Pulmonary artery endothelial cell (primary cell): ENCODE data around the gene HOXA7. TPM values are rescaled to one million over a fixed set of nuclear protein-coding genes. Genes with fewer than 3 reads are reported as not detected.

Experiments used
- DNase-seq: peaks from one replicate; pipeline ENCODE4 v3.0.0-alpha.2; 2011; ENCODE audit warnings: low read depth, low spot score
- total RNA-seq: library from RNA; depleted of rRNA; stranded (reverse); fragments of >200 nt; gene quantifications from 2 replicates; pipeline ENCODE4 v1.2.3, GENCODE V29; 2014

HOXA7 gene
- total RNA-seq, 1 donor from 2014 or later: 0.13 TPM

DNA sequence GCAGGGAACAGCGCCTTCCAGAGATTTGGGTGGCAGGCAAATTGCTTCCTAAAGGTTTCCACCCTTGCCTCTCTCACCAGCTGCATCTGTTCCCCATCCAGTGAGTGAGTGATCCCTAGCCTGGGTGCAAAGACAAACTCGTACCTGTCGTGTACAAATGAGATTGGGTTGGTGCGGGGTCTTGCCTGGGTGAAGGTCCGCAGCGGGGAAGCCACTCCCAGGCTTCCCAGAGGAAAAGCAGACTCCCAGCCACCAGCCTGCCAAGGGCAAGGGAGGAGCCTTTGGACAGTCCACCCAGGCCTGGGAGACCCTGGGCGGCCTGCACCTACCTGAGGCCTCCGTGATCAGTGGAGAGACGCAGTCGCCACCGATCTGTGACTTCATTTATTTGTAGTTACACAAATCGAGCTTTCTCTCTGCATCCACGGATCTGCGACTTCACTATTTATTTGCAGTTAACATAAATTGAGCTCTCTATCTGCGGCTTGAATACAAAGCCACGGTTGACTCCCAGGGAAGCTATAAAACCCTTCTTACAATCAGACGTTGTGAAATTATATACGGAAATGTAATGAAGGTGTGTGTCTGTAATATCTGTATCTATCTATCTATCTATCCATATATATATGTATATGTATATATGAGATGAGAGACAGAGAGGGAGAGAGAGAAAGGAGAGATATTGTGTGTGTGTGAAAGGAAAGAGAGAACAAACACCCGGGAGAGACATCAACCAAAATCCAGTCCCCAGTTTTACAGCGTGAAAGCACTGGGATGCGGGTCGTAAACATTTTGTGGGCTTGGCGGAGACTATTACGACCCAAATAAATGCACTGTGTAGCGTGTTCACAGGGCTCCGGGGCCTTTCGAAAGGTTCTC, 3.0 kb upstream of the HOXA7 start:
- no peak for DNase-seq

DNA sequence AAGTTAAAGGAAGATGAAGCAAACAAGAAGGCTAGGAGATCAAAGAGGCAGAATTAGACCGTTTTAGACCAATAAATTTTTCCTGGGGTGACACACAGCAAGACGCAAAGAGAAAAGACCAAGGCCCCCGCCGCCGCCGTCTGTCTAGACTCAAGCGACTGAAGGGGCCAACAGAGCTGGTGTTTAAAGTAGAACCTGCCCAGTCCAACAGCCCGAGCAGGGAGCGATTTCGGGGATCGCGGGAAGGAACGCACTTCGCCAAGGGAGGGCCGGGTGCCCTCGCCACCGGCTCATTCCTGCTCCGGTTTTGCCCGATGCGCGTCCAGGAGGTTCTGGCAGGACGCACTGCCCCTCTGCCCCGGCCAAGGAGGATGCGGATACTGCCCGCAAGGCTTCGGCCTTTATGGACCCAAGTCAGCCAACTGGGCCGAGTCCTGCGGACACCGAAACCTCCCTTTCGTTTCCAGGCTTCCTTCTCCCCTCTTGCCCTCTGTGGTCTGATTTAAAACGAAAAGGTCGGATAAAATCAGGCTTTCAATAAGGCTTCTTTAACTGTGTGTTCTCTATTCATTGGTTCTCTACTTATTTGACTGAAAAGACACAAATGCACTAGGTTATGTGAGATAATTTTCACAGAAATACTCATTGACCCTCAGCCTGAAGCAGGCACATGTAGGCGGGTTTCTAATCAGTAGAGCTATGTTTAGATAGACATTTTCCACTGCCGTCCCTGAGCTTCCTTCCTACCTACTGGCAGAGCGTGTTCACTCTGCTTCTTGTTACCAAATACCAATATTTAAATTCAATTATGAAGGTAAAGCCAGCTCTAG, 2.2 kb upstream of the HOXA7 start:
- DNase-seq: no peak

DNA sequence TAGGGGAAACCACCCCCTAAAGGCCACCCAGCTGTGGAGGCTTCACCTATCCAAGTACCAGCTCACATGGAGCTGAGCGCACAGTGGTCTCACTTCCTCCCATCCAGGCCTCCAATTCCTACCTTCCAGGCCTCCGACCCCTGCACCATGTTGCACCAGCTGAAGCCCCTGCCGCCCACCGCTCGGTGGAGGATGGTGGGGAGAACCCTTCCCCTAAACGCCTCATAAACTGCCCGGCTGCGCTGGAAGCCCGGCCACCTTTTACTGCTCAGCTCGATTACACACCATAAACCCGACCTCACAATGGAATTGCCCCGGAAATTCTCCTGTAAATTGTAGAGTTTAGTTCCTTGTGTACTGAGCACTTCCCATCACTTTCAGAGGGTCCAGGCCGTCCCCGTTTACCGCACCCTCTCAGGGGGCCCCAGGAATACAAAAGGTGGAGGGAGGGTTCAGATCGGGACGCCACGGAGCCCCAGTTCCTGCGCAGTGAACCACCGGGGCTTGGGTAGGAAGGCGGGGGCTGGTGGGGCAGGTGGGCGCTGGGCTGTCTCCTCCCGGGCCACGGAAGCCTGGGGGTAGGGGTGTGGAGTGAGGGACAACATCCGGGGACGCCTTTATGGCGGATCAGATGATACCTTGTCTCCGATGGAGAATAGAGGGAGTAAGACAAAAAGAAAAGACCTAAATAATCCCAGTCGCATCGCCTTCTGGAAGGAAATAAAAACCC, 1.4 kb upstream of the HOXA7 start:
- DNase-seq: no peak

DNA sequence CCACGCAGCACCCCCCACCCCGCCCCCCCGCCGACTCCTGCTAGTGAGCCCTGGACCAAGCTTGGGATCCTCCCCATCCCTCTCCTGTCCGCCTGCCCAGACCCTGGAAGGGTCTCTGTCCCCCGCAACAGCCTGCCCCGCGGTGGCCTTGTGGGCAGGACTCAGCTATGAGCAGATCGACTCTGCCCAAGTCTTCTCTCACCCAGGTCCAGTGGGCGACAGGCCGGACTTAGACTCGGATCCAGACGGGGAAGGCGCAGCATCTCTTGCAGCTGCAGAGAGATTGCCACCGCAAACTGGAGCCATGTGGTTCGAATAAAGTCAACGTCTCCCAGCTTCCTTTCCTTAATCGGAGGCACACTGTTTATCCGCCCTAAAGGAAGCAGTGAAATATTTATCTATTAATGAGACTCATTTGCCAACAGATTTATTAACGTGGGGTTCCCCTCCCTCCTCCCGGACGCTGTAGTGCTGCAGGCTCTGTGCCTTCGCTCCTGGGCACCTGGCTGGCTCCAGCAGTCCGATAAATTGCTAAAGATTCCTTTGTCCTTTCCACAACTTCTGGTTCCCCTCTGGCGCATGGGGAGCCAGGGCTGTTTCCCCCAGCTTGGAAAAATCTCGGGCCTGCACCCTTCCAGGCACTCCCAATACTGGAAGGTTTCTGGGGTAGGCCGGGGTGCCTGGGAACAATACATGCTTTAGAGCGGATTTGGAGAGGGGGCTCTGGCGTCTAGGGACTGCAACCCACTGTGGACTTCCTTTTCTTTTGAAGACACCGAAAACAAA, 634 bp upstream of the HOXA7 start:
- no peak for DNase-seq

DNA sequence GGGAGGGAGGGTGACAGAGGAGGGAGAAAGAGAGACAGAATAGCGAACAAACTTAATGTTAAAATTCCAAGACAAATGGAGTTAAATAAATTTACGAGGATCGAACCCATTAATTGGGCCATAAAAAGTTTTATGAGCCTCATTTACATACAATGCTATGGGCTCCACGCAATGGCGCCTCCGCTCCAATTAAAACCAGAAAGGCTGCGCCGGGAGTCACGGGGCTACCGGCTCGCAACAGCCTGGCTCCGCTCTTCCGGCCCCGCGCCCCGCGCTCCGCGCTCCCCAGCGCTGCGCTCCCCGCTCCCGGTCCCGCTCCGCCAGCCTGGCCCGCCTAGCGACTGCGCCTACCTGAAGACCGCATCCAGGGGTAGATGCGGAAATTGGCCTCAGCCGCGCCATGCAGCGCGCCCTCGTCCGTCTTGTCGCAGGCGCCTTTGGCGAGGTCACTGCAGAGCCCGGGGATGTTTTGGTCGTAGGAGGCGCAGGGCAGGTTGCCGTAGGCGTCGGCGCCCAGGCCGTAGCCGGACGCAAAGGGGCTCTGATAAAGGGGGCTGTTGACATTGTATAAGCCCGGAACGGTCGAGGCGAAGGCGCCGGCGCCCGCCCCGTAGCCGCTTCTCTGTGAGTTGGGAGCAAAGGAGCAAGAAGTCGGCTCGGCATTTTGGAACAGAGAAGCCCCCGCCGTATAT, 513 bp downstream of the HOXA7 start:
- DNase-seq: no peak

DNA sequence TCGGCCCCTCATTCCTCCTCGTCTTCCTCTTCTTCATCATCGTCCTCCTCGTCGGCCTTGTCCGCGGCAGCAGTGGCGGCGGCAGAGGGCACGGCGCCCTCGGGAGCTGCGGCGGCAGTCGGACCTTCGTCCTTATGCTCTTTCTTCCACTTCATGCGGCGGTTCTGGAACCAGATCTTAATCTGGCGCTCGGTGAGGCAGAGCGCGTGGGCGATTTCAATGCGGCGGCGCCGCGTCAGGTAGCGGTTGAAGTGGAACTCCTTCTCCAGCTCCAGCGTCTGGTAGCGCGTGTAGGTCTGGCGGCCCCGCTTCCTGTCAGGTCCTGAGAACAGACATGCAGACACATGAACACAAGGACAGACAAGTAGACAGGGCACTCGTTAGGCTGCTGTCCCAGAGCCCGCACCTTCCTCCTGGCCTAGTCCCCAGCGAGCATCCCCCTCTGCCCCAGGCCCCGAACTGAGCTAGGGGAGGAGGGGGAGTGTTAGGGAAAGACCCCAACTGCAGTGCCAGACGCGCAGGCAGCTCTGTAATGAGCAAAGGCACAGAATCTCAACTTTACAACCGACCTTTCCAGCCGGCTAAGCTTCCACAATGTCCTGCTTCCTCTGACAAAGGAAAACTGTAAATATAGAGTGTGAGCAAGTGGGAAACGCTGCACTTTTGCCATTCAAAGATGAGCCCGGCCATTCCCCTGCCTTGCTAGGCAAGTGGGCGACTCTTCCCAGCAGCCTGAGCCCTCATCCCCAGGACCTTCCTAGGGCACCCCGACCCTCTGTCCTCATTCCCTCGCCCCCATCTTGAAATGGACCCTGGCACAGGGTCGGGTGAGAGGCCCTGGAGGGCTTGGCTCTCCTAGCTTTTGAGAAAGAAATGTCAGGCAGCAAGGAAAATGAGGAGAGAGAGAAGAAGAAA, 1.3 kb downstream of the HOXA7 start:
- no peak for DNase-seq

DNA sequence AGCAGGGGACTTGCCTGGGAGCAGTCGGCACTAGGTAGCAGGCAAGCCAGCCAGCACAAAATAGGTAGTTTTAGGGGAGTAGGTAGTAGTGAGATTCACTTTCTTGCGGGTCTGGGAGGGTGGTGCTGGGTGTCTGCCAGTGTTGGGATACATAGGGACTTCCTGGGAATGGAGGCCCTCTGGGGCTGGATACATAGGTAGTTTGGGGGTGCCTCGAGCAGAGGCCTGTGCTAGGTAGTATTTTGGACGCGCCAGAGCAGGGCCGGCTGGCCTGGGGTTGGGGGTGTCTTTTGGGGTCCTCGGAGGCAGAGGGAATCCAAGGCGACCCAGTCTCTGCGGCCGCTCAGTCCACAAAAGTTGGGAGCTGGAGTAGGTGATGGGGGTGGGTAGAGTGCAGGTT, 2.1 kb downstream of the HOXA7 start:
- no peak for DNase-seq

DNA sequence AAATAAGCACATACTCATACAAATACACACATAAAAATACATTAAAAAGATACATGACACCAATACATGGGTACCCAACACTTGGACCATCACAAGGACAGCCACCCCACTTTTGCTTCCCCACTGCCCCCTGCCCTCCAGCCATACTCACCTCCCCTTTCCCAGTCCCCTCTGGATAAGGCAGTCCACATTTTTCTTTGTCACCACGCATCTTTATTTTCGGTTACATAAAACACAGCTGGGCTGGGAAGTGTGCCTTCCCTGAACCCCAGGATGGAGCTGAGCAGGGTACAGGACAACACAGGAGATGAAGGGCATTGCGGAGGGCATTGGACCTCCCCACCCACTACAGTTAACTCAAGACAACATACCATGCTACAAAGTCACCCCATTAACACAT, 2.9 kb downstream of the HOXA7 start:
- no peak for DNase-seq

DNA sequence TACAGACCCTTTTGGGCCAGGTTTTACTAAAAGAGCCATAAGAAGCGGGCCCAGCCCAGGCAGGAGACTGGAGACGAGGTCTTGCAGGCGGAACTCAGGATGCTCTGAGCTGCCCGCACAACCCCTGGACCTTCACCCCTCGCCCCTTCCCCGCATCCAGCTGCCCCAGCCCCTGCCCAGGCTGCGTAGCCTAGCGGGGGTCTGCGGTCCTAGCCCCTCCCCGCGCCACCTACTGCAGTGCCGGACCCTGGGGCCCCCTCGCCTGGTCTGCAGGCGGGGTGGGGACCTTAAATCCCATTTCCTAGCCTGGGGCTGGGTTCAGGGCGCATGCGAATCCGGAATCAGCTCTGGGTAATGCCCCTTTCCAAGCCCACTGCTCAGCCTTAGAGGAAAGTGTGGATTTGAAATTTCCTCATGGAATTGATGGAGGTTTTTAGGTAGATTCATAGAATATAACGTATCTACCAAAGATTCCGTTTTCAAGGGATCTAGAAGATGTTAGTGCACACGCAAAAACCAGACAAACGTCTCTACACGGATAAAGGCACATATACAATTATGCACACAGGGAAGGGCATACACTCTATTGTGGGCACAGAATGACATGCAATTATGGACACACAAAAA, 3.5 kb downstream of the HOXA7 start:
- no peak for DNase-seq

DNA sequence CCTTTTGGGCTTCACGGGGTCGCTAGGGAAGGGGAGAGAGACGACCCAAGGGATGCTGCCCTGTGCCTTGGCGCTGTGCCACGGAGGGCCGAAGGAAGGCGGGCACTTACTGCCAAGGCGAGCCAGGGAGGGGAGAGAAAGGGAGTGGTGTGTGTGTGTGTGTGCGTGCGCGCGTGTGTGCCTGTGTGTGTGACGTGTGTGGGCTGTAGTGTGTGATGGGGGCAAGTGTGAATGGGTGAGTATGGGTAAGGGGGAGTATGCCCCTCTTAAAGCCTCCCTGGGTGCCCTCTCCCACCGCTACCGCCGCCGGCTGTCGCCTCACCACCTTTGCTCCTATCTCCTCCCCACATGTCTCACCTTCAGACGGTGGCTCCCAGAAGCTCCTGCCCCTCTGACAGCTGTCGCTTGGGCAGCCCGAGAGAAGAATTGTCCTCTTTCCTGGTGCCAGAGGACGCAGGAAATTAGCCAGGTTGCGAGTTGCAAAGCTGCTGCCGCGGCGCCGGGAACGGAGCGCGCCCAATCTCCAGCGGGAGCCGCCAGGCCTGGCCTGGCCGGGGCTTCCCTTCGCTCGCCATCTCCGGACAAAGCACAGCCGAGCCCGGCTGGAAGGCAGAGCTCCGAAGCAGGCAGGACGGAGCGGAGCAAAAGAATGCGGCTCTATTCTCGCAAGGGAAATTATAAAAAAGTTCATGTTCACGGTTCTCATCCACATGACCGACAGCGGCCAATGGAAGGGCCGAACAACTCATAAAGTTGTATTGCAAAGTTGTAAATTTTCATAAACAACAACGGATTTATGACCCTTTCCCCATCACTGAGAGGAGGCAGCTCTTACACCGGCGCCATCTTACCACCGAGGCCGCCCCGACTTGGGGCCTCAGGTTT, 4.3 kb downstream of the HOXA7 start, which contains the start of gene HOXA3:
Gene HOXA3 (minus strand): TSS at position 653 of the 885 bp plus-strand sequence. CDS start 41,943 bp downstream, outside the sequence.
- no peak for DNase-seq

DNA sequence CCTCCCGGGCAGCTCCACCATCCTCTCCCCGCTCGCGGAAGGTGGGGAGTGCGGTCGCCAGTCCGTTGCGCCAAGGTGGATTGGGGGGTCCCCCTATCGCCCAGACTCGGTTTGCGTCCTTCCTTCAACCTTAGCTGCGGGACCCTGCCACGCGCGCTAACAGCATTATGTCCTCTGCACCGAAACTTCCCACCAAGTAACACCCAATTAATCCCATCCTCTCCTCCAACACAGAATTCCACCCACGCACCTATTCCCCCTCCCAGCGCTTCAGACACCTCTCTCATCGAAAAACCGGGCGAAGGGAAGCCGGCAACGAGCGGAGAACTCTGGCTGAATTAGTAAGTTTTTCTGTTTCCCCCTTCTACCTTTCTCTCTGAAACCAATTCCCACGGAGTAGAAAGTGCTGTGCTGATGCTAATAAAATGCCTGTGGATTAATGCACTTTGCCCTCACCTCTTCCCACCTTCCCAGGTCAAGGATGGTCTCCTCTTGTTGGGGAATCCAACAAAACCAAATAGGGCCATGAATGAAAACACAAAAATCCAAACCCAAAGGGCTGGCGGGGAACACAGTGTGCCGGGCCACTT, 5.0 kb downstream of the HOXA7 start:
- DNase-seq: no peak

DNA sequence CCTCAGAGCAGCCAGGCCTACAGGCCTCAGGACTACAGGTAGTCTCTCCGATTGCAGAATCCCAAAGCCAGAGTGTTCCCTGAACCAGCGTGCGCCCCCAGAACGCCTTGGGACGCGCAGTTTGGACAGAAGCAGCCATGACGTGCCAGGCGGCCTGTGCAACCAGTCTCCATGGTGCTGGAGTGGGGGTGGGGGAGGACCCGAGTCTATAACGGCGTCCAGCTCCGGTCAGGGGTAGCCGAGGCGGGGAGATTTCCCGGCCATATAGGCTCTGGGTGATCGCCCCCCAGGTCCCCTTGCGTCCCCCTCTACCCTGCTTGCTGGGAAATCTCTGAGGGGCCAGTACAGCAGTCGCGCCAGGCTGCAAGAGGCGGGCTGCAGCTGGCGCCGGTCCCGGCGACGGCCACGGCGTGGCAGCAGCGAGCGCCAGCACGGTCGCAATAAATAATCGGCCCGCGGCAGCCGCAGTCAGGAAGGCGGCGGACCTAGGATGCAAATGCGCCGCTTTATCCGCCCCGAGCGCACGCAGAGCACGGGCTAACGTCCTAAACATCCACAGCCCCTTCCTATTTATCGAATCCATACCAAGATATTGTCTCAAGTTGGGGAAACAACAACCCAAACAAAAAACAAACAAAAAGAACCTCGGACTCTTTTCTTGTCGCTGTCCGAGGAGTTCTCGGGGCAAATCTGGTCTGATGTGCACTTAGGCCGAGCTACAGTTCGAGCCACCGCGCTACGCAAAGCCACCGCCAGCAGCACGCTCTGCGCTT, 5.7 kb downstream of the HOXA7 start:
- DNase-seq: no peak

DNA sequence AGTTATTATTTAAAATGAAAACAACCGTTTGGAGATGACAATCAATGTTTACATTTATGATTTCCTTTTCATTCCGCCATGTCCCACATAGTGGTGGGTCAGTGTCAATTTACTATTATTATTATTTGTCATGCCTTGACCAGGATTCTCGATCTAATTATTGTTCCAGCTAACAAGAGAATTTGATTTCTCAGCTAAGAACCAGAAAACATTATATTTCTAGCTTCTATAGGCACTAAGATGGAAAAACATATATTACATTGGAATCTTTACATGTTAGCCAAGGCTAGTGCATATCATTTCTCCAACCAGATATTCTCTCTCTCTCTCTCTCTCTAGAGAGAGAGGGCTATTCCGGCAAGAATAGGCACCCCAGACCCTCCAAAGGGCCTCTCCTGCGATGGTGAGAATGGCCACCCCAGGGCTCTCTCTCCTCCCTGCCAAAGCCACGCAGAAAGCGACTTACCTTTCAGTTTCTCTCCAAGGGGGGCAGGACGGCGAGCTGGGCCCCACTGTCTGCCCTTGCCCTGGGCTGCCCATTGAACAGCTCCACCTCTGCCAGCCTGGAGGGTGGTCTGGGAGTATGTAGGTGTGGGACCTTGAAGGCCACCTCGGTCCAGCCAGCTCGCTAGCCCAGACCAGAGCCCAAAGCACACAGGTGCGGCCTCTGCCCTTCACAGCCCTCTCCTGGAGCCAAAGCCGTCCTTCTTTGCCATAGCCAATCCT, 6.5 kb downstream of the HOXA7 start:
- no peak for DNase-seq

DNA sequence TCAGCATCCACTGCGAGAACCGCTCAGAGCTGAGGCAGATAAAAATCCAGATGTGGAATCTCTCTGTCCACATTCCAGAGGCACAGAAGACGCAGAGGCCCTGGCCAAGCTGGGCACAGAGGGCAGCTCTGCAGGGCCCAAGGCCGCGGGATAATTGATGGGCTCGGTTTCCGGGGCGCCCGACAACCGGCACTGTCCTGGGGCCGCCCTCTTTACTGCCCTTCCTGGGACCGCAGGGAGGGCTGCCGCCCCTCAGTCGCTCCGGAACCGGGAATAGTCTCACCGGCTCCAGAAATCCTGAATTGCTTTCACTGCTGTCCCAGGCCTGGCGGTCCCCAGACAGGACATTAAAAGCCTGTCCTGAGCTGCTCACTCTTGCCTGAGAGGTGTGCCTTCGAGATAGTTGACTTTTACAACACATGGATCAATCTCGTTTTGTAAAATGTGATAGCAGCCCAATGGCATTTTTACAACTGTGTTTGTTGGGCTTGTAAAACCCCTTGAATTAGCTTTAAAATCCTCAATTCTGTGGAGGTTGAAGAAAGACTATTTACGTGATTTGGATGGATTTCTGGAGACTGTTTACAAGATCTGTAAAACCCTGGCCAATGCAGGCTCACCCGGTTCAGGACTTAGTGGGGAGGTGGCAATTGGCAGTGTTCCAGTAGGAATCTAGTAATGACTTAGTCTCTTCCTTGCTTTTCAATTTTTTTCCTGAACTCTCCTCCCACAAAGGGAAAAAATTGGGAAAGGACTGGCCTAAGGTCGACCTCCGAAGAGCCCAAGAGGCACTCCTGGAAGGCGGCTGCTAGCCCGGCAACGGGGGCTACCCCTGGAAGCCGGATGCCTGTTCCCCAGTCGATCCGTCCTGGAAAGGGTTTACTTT, 7.5 kb downstream of the HOXA7 start:
- DNase-seq: no peak
